NCI-H524 treated with DMSO at 0.1 percent for 48 hours (cell line): Measurements from ENCODE around the gene FFAR1.

Source experiments
- DNase-seq: peaks from one replicate; lab custom pipeline; 2025; lab: John Stamatoyannopoulos, UW

The FFAR1 gene

DNA sequence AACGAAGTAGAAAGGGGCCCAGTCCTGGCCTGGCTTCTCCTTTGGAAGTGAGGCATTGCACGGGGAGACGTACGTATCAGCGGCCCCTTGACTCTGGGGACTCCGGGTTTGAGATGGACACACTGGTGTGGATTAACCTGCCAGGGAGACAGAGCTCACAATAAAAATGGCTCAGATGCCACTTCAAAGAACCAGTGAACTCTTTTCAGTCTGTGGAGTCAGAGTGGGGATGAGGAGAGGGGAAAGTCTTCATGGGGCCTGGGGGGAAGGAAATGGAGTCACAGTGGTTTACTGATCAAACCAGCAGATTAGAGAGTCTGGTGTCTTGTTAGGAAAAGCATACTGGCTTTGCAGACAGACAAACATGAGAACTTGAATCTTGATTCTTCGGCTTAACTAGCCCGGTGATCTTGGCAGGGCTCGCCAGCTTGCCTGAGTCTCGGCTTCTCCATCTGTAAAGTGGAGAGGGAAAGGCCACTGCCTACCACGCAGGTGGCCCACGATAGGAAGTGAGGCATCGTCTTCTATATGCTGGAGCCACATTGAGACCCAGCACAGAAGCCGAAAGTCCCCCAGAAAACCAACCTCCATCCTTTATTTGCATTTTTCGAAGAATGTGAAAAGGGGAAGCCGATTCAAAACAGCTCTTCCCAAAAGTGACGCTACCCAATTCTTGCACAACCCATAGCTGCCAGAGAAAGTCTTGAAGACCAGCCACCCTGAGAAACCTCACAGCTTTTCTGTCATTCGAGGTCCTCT, at the start of gene FFAR1:
TSS of gene FFAR1 (plus strand) at position 732 of the 759 bp plus-strand sequence. CDS start 3,650 bp downstream, outside the sequence.
- DNase-seq, result no peak

GRCh38 chr19:35297922-35298321, 49.8 kb upstream of the FFAR1 start:
- no peak for DNase-seq

GRCh38 chr19:35298561-35298972, 49.1 kb upstream of the FFAR1 start:
- no peak for DNase-seq

DNA sequence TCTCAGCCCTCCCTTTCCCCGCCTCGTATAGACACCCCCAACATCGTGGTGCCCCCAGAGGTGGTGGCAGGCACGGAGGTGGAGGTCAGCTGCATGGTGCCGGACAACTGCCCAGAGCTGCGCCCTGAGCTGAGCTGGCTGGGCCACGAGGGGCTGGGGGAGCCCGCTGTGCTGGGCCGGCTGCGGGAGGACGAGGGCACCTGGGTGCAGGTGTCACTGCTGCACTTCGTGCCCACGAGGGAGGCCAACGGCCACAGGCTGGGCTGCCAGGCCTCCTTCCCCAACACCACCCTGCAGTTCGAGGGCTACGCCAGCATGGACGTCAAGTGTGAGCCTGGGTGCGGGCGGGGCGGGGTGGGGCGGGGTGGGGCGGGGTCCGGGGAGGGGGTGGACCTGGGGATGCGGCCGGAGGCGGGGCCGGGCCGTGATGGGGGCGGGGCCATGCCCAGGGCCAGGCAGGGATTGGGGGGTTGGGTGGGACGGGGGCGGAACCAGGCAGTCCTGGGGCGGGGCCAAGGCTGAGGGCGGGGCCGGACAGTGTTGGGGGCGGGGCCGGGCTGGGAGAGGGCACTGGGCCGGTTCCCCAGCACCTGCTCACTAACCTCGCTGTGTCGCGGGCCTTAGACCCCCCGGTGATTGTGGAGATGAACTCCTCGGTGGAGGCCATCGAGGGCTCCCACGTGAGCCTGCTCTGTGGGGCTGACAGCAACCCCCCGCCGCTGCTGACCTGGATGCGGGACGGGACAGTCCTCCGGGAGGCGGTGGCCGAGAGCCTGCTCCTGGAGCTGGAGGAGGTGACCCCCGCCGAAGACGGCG, 48.0 kb upstream of the FFAR1 start:
- no peak for DNase-seq

DNA sequence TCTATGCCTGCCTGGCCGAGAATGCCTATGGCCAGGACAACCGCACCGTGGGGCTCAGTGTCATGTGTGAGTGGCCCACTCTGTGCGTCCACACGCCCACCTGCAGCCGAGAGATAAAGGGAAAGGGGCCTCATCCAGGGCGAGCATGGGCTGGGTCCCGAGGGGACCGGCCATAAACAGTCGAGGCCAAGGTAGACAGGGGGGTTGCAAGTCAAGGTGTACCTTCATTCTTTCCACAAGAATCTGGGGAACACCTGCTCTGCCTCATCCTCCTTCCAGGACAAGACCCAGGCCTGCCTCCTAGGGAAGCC, 47.4 kb upstream of the FFAR1 start:
- no peak for DNase-seq

GRCh38 chr19:35301961-35302360, 45.7 kb upstream of the FFAR1 start:
- DNase-seq, result no peak

- DNase-seq, result no peak
Observed at GRCh38 chr19:35302446-35302845, 45.3 kb upstream of the FFAR1 start.

DNA sequence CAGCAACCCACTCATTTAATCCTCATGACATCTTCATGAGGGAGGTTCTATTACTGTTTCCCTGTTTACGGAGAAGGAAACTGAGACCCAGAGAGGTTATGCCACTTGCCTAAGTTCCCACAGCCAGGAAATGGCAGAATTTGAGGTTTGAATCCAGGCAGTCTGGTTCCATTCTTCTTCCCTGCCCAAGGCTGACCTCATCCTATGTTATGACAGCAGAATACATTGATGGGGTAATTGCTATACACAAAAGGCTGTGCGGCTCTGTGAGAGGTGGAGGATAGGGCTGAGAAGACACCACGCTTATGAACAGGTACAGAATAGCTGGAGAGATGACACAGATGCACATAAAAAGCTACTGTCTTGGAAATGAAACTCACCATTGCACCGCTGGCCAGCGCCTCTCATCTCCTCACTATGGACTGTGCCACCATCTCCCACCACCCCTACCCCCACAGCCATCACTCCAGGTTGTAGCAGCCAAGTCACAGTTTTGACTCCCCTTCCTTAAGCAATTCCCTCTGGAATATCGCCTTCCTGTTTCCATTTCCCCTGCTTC, 44.3 kb upstream of the FFAR1 start:
- no peak for DNase-seq

- DNase-seq, result no peak
Observed at GRCh38 chr19:35304036-35304435, 43.7 kb upstream of the FFAR1 start.

GRCh38 chr19:35305181-35305580, 42.5 kb upstream of the FFAR1 start:
- DNase-seq, result no peak

- DNase-seq, result no peak
Observed at GRCh38 chr19:35306473-35307246, 41.0 kb upstream of the FFAR1 start.

- DNase-seq, result no peak
Observed at GRCh38 chr19:35307931-35308330, 39.8 kb upstream of the FFAR1 start.

GRCh38 chr19:35308910-35309309, 38.8 kb upstream of the FFAR1 start:
- no peak for DNase-seq

DNA sequence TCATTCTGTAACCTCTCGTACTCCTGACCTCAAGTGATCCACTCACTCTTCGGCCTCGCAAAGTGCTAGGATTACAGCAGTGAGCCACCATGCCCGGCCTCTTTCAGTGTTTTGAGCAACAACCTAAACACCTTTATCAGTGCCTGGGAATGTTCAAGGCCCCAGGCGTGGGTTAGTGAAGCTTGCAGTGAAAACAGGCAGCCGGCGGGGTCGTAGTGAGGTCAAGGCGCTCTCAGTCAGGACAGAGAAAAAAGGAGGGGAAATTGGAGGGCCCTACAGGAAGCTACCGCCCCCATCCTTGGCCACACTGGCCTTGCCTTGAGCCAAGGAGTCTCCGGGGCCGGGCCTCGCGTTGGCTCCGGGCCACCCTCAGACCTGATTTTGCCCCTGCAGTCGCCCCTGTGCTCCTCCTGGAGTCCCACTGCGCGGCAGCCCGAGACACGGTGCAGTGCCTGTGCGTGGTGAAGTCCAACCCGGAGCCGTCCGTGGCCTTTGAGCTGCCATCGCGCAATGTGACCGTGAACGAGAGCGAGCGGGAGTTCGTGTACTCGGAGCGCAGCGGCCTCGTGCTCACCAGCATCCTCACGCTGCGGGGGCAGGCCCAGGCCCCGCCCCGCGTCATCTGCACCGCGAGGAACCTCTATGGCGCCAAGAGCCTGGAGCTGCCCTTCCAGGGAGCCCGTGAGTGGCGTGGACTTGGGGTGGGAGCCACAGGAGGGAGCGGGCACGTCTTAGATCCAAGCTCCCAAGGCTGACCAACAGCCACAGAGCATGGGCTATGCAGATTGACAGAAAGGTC, 38.0 kb upstream of the FFAR1 start:
- DNase-seq, result no peak

DNA sequence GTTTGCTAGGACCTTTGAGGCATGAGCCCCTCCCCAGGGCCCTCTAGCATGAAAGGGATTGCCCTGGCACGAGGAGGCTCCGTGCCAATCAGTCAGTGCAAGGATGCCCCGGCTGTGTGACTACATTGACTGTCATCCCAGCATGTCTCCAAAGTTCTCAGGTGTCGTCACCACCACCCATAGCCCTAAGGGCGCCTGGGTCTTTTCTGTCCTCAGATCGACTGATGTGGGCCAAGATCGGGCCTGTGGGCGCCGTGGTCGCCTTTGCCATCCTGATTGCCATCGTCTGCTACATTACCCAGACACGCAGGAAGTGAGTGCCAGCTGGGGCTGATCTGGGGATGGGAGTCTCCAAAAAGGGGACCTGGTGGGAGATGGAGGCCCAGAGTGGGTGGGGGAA, 37.4 kb upstream of the FFAR1 start:
- DNase-seq, result no peak

DNA sequence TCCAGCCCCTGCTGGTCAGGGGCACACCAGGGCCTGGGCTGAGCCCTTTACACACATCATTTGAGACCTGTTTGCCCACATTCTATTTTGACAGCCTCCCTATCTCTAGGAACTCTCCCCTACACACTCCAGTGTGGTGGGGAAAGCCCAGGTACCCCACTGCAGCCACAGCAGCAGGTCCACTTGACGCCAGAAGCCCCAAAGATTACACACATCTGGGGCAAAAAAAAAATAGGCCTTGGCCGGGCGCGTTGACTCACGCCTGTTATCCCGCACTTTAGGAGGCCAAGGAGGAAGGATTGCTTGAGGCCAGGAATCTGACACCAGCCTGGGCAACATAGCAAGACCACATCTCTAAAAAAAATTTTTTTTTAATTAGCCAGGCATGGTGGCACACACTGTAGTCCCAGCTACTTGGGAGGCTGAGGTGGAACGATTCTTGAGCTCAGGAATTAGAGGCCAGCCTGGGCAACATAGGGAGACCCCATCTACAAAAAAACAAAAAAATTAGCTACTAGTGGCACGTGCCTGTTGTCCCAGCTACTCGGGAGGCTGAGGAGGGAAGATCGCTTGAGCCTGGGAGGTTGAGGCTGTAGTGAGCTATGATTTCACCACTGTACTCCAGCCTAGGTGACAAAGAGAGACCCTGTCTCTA, 36.8 kb upstream of the FFAR1 start:
- DNase-seq, result no peak

- no peak for DNase-seq
Observed at GRCh38 chr19:35311901-35312665, 35.6 kb upstream of the FFAR1 start.

DNA sequence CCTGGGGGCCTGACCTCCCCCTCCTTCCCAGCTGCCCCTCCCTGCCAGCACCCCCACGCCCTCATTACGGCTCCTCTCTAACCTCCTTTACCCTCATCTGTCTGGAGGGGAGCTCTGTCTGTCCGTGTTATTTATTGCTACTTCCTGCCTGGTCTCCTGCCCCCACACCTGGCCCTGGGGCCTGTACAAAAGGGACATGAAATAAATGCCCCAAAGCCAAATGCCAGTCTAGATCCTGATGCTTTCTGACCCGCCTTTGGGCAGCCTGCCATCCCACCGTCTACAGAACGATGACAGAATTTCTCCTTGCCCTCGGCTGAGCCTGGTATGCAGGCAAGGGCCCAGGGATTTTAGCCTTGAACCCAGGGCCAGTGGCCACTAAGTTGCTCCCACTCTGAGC, 34.1 kb upstream of the FFAR1 start:
- DNase-seq, result no peak

GRCh38 chr19:35314031-35314430, 33.7 kb upstream of the FFAR1 start:
- no peak for DNase-seq

DNA sequence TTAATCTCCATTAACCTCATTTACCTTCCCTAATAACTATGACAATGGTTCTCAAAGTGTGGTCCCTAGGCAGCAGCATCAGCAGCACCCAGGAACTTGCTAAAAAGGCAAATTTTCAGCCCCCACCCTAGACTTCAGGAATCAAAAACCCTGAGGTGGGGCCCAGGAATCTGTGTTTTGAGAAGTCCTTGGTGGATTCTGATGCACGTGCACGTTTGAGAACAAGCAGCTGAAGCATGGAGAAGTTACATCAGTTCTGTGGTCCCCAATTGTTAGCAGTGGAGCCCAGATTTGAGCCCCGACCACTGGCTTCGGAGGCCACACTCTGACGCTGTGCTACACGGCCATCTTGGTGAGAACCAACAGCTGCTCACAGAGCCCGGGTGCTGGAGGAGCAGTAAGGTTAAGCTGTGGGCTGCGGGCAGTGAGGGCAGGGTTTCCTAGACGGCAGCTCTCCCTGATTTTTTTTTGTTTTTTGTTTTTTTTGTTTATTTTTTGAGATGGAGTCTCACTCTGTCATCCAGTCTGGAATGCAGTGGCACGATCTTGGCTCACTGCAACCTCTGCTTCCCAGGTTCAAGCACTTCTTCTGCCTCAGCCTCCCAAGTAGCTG, 32.7 kb upstream of the FFAR1 start:
- DNase-seq, result no peak
